IMR-90 (cell line): ENCODE results near the gene RBM23. TPM values are rescaled to one million over a fixed set of nuclear protein-coding genes. Genes with fewer than 3 reads are reported as not detected.

Source experiments
- ATAC-seq: fragments of 200-7000 bp; cut with Tn5 transposase; 2 replicates; pipeline ENCODE4 v1.9.1; 2020; ENCODE audit warnings: low read depth, mild to moderate bottlenecking, moderate library complexity
- BruUV-seq: library from RNA; stranded (reverse); fragments of 400-500 nt; replicated peaks from 2 replicates; lab custom pipeline; 2021; lab: Mats Ljungman, UMichigan
- CTCF ChIA-PET: fragments of 300-600 bp; formaldehyde crosslinking; extraction: SDS; loops from one replicate; lab custom pipeline; 2021; ENCODE audit warnings: antibody characterized with exemption; lab: Yijun Ruan, JAX
- POLR2A ChIA-PET: fragments of 300-600 bp; sonication (Branson Sonifier 250); formaldehyde crosslinking; loops from one replicate; lab custom pipeline; 2022; ENCODE audit warnings: antibody characterized with exemption; ENCODE audit not compliant: unreplicated experiment; lab: Charles Lee
- DNase-seq: peaks from one replicate; pipeline ENCODE4 v3.0.0; 2013
- H2AFZ ChIP-seq: replicated peaks from 2 replicates; pipeline ENCODE3; 2013; ENCODE audit warnings: low read length, mild to moderate bottlenecking; ENCODE audit not compliant: poor library complexity
- H2AK5ac ChIP-seq: 2 replicates; pipeline ENCODE4 v1.6.1; 2013; ENCODE audit warnings: low read depth, low read length, inconsistent platforms
- H2AK9ac ChIP-seq: replicated peaks from 2 replicates; pipeline ENCODE3; 2013; ENCODE audit warnings: mild to moderate bottlenecking, low read depth, low read length, moderate library complexity; ENCODE audit not compliant: poor library complexity
- H2BK120ac ChIP-seq: 2 replicates; pipeline ENCODE4 v1.6.1; 2013; ENCODE audit warnings: low read depth, low read length, inconsistent platforms
- H2BK15ac ChIP-seq: 3 replicates; pipeline ENCODE4 v1.6.1; 2013; ENCODE audit warnings: low read depth, low read length, inconsistent platforms
- H2BK20ac ChIP-seq: 2 replicates; pipeline ENCODE4 v1.6.1; 2013; ENCODE audit warnings: low read depth, mild to moderate bottlenecking, inconsistent platforms, low read length, moderate library complexity
- H2BK5ac ChIP-seq: 2 replicates; pipeline ENCODE4 v1.6.1; 2013; ENCODE audit warnings: mild to moderate bottlenecking, low read depth, low read length, inconsistent platforms; ENCODE audit not compliant: poor library complexity, severe bottlenecking
- H3K14ac ChIP-seq: replicated peaks from 2 replicates; pipeline ENCODE4 v1.6.1; 2013; ENCODE audit warnings: low read depth, low read length, inconsistent platforms
- H3K18ac ChIP-seq: 2 replicates; pipeline ENCODE4 v1.6.1; 2013; ENCODE audit warnings: low read depth, low read length, control low read depth
- H3K23ac ChIP-seq: 2 replicates; pipeline ENCODE4 v1.6.1; 2013; ENCODE audit warnings: low read depth, low read length, inconsistent platforms
- H3K27ac ChIP-seq: 2 replicates; pipeline ENCODE4 v1.5.1; 2013; ENCODE audit warnings: mild to moderate bottlenecking, control low read depth, low read length; ENCODE audit not compliant: insufficient read depth
- H3K27me3 ChIP-seq: 2 replicates; pipeline ENCODE4 v1.6.1; 2013; ENCODE audit warnings: low read length; ENCODE audit not compliant: control insufficient read depth, insufficient read depth
- H3K36me3 ChIP-seq: 2 replicates; pipeline ENCODE4 v1.6.1; 2013; ENCODE audit warnings: low read length, mixed read lengths; ENCODE audit not compliant: control insufficient read depth, insufficient read depth
- H3K4ac ChIP-seq: 2 replicates; pipeline ENCODE4 v1.6.1; 2013; ENCODE audit warnings: low read depth, low read length, inconsistent platforms
- H3K4me1 ChIP-seq: 2 replicates; pipeline ENCODE4 v1.6.1; 2013; ENCODE audit warnings: low read length, mixed read lengths; ENCODE audit not compliant: control insufficient read depth, insufficient read depth
- H3K4me2 ChIP-seq: 2 replicates; pipeline ENCODE4 v1.6.1; 2013; ENCODE audit warnings: low read depth, mild to moderate bottlenecking, control low read depth, low read length, moderate library complexity
- H3K4me3 ChIP-seq: 2 replicates; pipeline ENCODE4 v1.5.1; 2013; ENCODE audit warnings: low read depth, mild to moderate bottlenecking, control low read depth, low read length, moderate library complexity; ENCODE audit not compliant: insufficient read depth
- H3K56ac ChIP-seq: 2 replicates; pipeline ENCODE4 v1.6.1; 2013; ENCODE audit warnings: low read length, inconsistent platforms; ENCODE audit not compliant: insufficient read depth; ENCODE audit errors: extremely low read depth
- H3K79me1 ChIP-seq, 2 experiments: 2 replicates each; pipeline ENCODE4 v1.6.1; 2013; ENCODE audit warnings: low read length in 2 of 2, inconsistent platforms in 1 of 2, low read depth in 1 of 2
- H3K9ac ChIP-seq: 2 replicates; pipeline ENCODE4 v1.6.1; 2013; ENCODE audit warnings: low read depth, low read length, control low read depth
- H3K9me1 ChIP-seq: 2 replicates; pipeline ENCODE4 v1.6.1; 2013; ENCODE audit warnings: low read length, inconsistent platforms; ENCODE audit not compliant: insufficient read depth
- H3K9me3 ChIP-seq: 2 replicates; pipeline ENCODE4 v1.6.1; 2013; ENCODE audit warnings: low read length; ENCODE audit not compliant: control insufficient read depth, insufficient read depth
- H4K20me1 ChIP-seq: 2 replicates; pipeline ENCODE4 v1.6.1; 2013; ENCODE audit warnings: low read length, inconsistent platforms; ENCODE audit not compliant: insufficient read depth
- H4K5ac ChIP-seq: 2 replicates; pipeline ENCODE4 v1.6.1; 2013; ENCODE audit warnings: mild to moderate bottlenecking, low read depth, low read length, control low read depth
- H4K8ac ChIP-seq, 2 experiments: 2 replicates each; pipeline ENCODE4 v1.6.1; 2013; ENCODE audit warnings: low read depth in 2 of 2, low read length in 2 of 2, control low read depth in 1 of 2, inconsistent platforms in 1 of 2
- H4K91ac ChIP-seq: 2 replicates; pipeline ENCODE4 v1.6.1; 2013; ENCODE audit warnings: low read depth, low read length, inconsistent platforms; ENCODE audit not compliant: insufficient read depth
- BHLHE40 ChIP-seq: fragments of 150-350 bp; IDR thresholded peaks from 2 replicates; pipeline ENCODE4 v1.6.1; 2016; ENCODE audit warnings: mild to moderate bottlenecking, low read depth, low read length
- CEBPB ChIP-seq: IDR thresholded peaks from 2 replicates; pipeline ENCODE4 v1.6.1; 2012; ENCODE audit warnings: low read depth, low read length, improper control_type of control experiment
- CHD1 ChIP-seq: IDR thresholded peaks from 2 replicates; pipeline ENCODE4 v1.6.1; 2012; ENCODE audit warnings: low read depth, low read length, improper control_type of control experiment
- CTCF ChIP-seq: conservative IDR thresholded peaks from 2 replicates; pipeline ENCODE4 v1.5.1; 2012; ENCODE audit warnings: mild to moderate bottlenecking, low read depth, low read length, improper control_type of control experiment
- ELK1 ChIP-seq: fragments of 150-350 bp; IDR thresholded peaks from 2 replicates; pipeline ENCODE4 v1.6.1; 2016; ENCODE audit warnings: low read depth, mild to moderate bottlenecking, low read length, moderate library complexity, borderline replicate concordance
- MAFK ChIP-seq: IDR thresholded peaks from 2 replicates; pipeline ENCODE4 v1.6.1; 2012; ENCODE audit warnings: low read depth, low read length, improper control_type of control experiment
- MAZ ChIP-seq: IDR thresholded peaks from 2 replicates; pipeline ENCODE4 v1.6.1; 2012; ENCODE audit warnings: low read depth, mild to moderate bottlenecking, low read length, improper control_type of control experiment, moderate library complexity, borderline replicate concordance
- MXI1 ChIP-seq: IDR thresholded peaks from 2 replicates; pipeline ENCODE4 v1.6.1; 2012; ENCODE audit warnings: low read depth, mild to moderate bottlenecking, low read length, moderate library complexity, borderline replicate concordance
- NFE2L2 ChIP-seq: fragments of 150-350 bp; IDR thresholded peaks from 2 replicates; pipeline ENCODE4 v1.6.1; 2016; ENCODE audit warnings: low read depth, mild to moderate bottlenecking, low read length
- POLR2A ChIP-seq: IDR thresholded peaks from 2 replicates; pipeline ENCODE4 v1.6.1; 2012; ENCODE audit warnings: mild to moderate bottlenecking, low read depth, low read length
- RAD21 ChIP-seq: IDR thresholded peaks from 2 replicates; pipeline ENCODE4 v1.6.1; 2012; ENCODE audit warnings: low read length, improper control_type of control experiment
- RCOR1 ChIP-seq: IDR thresholded peaks from 2 replicates; pipeline ENCODE4 v1.6.1; 2012; ENCODE audit warnings: mild to moderate bottlenecking, low read length, improper control_type of control experiment; ENCODE audit not compliant: insufficient replicate concordance
- RFX5 ChIP-seq: IDR thresholded peaks from 2 replicates; pipeline ENCODE4 v1.8.0; 2012; ENCODE audit warnings: low read depth, mild to moderate bottlenecking, low read length, moderate library complexity
- SMC3 ChIP-seq: fragments of 150-350 bp; IDR thresholded peaks from 2 replicates; pipeline ENCODE4 v1.6.1; 2016; ENCODE audit warnings: low read depth, mild to moderate bottlenecking, antibody characterized with exemption, low read length, moderate library complexity
- USF2 ChIP-seq: fragments of 150-350 bp; IDR thresholded peaks from 2 replicates; pipeline ENCODE4 v1.6.1; 2017; ENCODE audit warnings: mild to moderate bottlenecking, antibody characterized with exemption, low read length, low read depth
- WGBS, 2 experiments: methylation state at CpG; one replicate each; pipeline versions ENCODE4 v1.1.5 to v1.1.7; 2013; ENCODE audit warnings: missing lambda C conversion rate in 2 of 2; ENCODE audit not compliant: insufficient read length in 1 of 2; ENCODE audit errors: extremely low coverage in 2 of 2; 5-methylcytosine and 5-hydroxymethylcytosine counted together
- dilution Hi-C: fragments of 300-500 bp; cut with HindIII; formaldehyde crosslinking; loops from one replicate; pipeline ENCODE4 v1.14.3; 2018; ENCODE audit warnings: low sequenced_read_pairs; ENCODE audit not compliant: unreplicated experiment
- in situ Hi-C: fragments of 300-500 bp; cut with MboI; formaldehyde crosslinking; loops from 3 replicates; pipeline ENCODE4 v1.14.3; 2019; ENCODE audit warnings: low sequenced_read_pairs, inconsistent platforms, mixed read lengths
- intact Hi-C: fragments of 100-400 bp; cut with micrococcal nuclease; formaldehyde crosslinking; loops from 2 replicates; pipeline ENCODE4 v1.10.0; 2022
- polyA plus RNA-seq, 3 experiments: library from polyadenylated mRNA; depleted of rRNA; stranded (reverse); fragments of >200 nt; gene quantifications; 2 replicates each; pipeline ENCODE4 v1.2.3, GENCODE V29; 2012; ENCODE audit warnings: low replicate concordance in 1 of 3
- total RNA-seq: library from RNA; depleted of rRNA; stranded (reverse); fragments of >200 nt; gene quantifications from 2 replicates; pipeline ENCODE4 v1.2.3, GENCODE V29; 2012

The RBM23 gene
- total and polyA plus RNA-seq, 2 of the 4 experiments (the other 2 are of a cell fraction) = 44.7 to 375 TPM

- Histone ChIP-seq H3K18ac (no peak overlapping the region), H3K4ac (no peak overlapping the region), H3K23ac (no peak overlapping the region), H4K91ac (no peak overlapping the region), H2BK20ac (no peak overlapping the region), H3K56ac (no peak overlapping the region), H3K27ac (no peak overlapping the region), H2BK5ac (no peak overlapping the region), H3K27me3 (no peaks in the 10 kb centered on the region), H3K4me1 (peaks cover 5% of the 10 kb centered on the region; the same call in 1 of the 2 replicates), H3K4me3 (no peak overlapping the region), H3K14ac (no peak overlapping the region), H3K9me1 (peaks cover 11% of the 10 kb centered on the region; the same call in 1 of the 2 replicates), H2BK15ac (no peak overlapping the region), H3K79me1 (peaks cover 7 to 17% of the 10 kb centered on the region in 2 experiments; a peak in 3 of 4 replicates), H4K8ac (no peak overlapping the region), H2AK5ac (no peak overlapping the region), H3K4me2 (no peak overlapping the region), H3K9ac (no peak overlapping the region), H4K5ac (no peak overlapping the region), H4K20me1 (no peaks in the 10 kb centered on the region), H3K36me3 (no peaks in the 10 kb centered on the region), H2BK120ac (no peak overlapping the region), H3K9me3 (no peaks in the 10 kb centered on the region), H2AK9ac (no peak overlapping the region), H2AFZ (no peak overlapping the region)
- ChIA-PET POLR2A (no interaction called here), CTCF (interaction anchor here (0.9 kb wide), 1 partner anchor 12 kb away, joined by 3 read pairs; no protein-coding TSS in a partner anchor)
- BruUV-seq = no TSS peak
- intact Hi-C loops (no loop called here), dilution Hi-C loops (no loop called here), in situ Hi-C loops (no loop called here)
- DNase-seq = no peak
- no peak for ATAC-seq
- TF ChIP-seq RCOR1 (no peak), MXI1 (no peak), SMC3 (no peak), CEBPB (no peak), RFX5 (no peak), POLR2A (no peak), MAZ (no peak), NFE2L2 (no peak), RAD21 (no peak), BHLHE40 (no peak), ELK1 (no peak), USF2 (no peak), CHD1 (no peak), MAFK (no peak), CTCF (no peak)
- no CpG with 5 or more reads among the region's 4 CpGs for WGBS, 2 experiments
These were observed 30.3 kb downstream of the RBM23 start for GRCh38 chr14:22888662-22889061.
